Measurements from ENCODE around the gene WNT6. TPM values are rescaled to one million over a fixed set of nuclear protein-coding genes. Genes with fewer than 3 reads are reported as not detected.

Gene WNT6
- total and polyA plus RNA-seq, 2 experiments from 2014 or later, result not detected

- peaks cover 35% of the 10 kb centered on the region for H3K27me3 ChIP-seq (replicated peaks; ENCODE audit: insufficient read depth)
- no peak overlapping the region for H3K27ac ChIP-seq
- 85 to 89% methylated on average over 11 to 12 of the region's 12 CpGs for WGBS, 2 experiments (ENCODE audit: low coverage in 1 of 2, low lambda C conversion rate in 2 of 2, missing lambda C conversion rate in 2 of 2)
- no peaks in the 10 kb centered on the region for H4K20me1 ChIP-seq (ENCODE audit: insufficient read depth)
- H3K9me2 ChIP-seq (ENCODE audit: insufficient read depth), result no peaks in the 10 kb centered on the region
- no peak overlapping the region for H3K9ac ChIP-seq
- H3K4me3 ChIP-seq, result no peak overlapping the region
- H3K4me2 ChIP-seq (ENCODE audit: unreplicated experiment), result no peak overlapping the region
- no peaks in the 10 kb centered on the region for H3F3A ChIP-seq (ENCODE audit: insufficient read depth)
- no peak for TF ChIP-seq EZH2 (IDR thresholded peaks at IDR 0.05; ENCODE audit: insufficient read depth, poor library complexity, severe bottlenecking)
- TF ChIP-seq EZH2phosphoT487 (IDR thresholded peaks at IDR 0.05; ENCODE audit: insufficient read depth, low read depth), result no peak
- no peaks in the 10 kb centered on the region for H3K9me3 ChIP-seq (ENCODE audit: low read depth)
- no peaks in the 10 kb centered on the region for H3K79me2 ChIP-seq (ENCODE audit: insufficient read depth)
- no peaks in the 10 kb centered on the region for H3K4me1 ChIP-seq (ENCODE audit: insufficient read depth)
- no peak for DNase-seq
- no peak overlapping the region for H2AFZ ChIP-seq
- in situ Hi-C loops (cut with MboI), result no loop called here
- H3K36me3 ChIP-seq (ENCODE audit: low read depth), result no peaks in the 10 kb centered on the region
Measured at GRCh38 chr2:218894151-218894879, 34.7 kb downstream of the WNT6 start.

- no peaks in the 10 kb centered on the region for H4K20me1 ChIP-seq (ENCODE audit: insufficient read depth)
- no peak overlapping the region for H3K9ac ChIP-seq
- H3K4me1 ChIP-seq (ENCODE audit: insufficient read depth), result no peaks in the 10 kb centered on the region
- no peaks in the 10 kb centered on the region for H3K36me3 ChIP-seq (ENCODE audit: low read depth)
- no peak for TF ChIP-seq EZH2 (IDR thresholded peaks at IDR 0.05; ENCODE audit: insufficient read depth, poor library complexity, severe bottlenecking)
- TF ChIP-seq EZH2phosphoT487 (IDR thresholded peaks at IDR 0.05; ENCODE audit: insufficient read depth, low read depth), result no peak
- no peak overlapping the region for H3K4me2 ChIP-seq (ENCODE audit: unreplicated experiment)
- no peaks in the 10 kb centered on the region for H3K9me3 ChIP-seq (ENCODE audit: low read depth)
- H3K4me3 ChIP-seq, result no peak overlapping the region
- 80 to 85% methylated on average over 4 of the region's 4 CpGs for WGBS, 2 experiments (ENCODE audit: low coverage in 1 of 2, low lambda C conversion rate in 2 of 2, missing lambda C conversion rate in 2 of 2)
- H3K27me3 ChIP-seq (replicated peaks; ENCODE audit: insufficient read depth), result peaks cover 40% of the 10 kb centered on the region
- no peaks in the 10 kb centered on the region for H3F3A ChIP-seq (ENCODE audit: insufficient read depth)
- H3K27ac ChIP-seq, result no peak overlapping the region
- H2AFZ ChIP-seq, result no peak overlapping the region
- no peaks in the 10 kb centered on the region for H3K79me2 ChIP-seq (ENCODE audit: insufficient read depth)
- in situ Hi-C loops (cut with MboI), result no loop called here
- no peaks in the 10 kb centered on the region for H3K9me2 ChIP-seq (ENCODE audit: insufficient read depth)
- no peak for DNase-seq
Measured at GRCh38 chr2:218894880-218895157, 35.2 kb downstream of the WNT6 start.

GRCh38 chr2:218895326-218895725 is 35.7 kb downstream of the WNT6 start:
- in situ Hi-C loops (cut with MboI), result no loop called here
- H3K36me3 ChIP-seq (ENCODE audit: low read depth), result no peaks in the 10 kb centered on the region
- no peaks in the 10 kb centered on the region for H3K9me3 ChIP-seq (ENCODE audit: low read depth)
- 60 to 90% methylated on average over 3 of the region's 3 CpGs for WGBS, 2 experiments (ENCODE audit: low coverage in 1 of 2, low lambda C conversion rate in 2 of 2, missing lambda C conversion rate in 2 of 2)
- H4K20me1 ChIP-seq (ENCODE audit: insufficient read depth), result no peaks in the 10 kb centered on the region
- no peak for DNase-seq
- H3K4me2 ChIP-seq (ENCODE audit: unreplicated experiment), result no peak overlapping the region
- H3F3A ChIP-seq (ENCODE audit: insufficient read depth), result no peaks in the 10 kb centered on the region
- H2AFZ ChIP-seq, result no peak overlapping the region
- no peaks in the 10 kb centered on the region for H3K4me1 ChIP-seq (ENCODE audit: insufficient read depth)
- H3K79me2 ChIP-seq (ENCODE audit: insufficient read depth), result no peaks in the 10 kb centered on the region
- peaks cover 40% of the 10 kb centered on the region for H3K27me3 ChIP-seq (replicated peaks; ENCODE audit: insufficient read depth)
- no peak overlapping the region for H3K4me3 ChIP-seq
- H3K9me2 ChIP-seq (ENCODE audit: insufficient read depth), result no peaks in the 10 kb centered on the region
- TF ChIP-seq EZH2phosphoT487 (IDR thresholded peaks at IDR 0.05; ENCODE audit: insufficient read depth, low read depth), result no peak
- TF ChIP-seq EZH2 (IDR thresholded peaks at IDR 0.05; ENCODE audit: insufficient read depth, poor library complexity, severe bottlenecking), result no peak
- no peak overlapping the region for H3K9ac ChIP-seq
- no peak overlapping the region for H3K27ac ChIP-seq

DNA sequence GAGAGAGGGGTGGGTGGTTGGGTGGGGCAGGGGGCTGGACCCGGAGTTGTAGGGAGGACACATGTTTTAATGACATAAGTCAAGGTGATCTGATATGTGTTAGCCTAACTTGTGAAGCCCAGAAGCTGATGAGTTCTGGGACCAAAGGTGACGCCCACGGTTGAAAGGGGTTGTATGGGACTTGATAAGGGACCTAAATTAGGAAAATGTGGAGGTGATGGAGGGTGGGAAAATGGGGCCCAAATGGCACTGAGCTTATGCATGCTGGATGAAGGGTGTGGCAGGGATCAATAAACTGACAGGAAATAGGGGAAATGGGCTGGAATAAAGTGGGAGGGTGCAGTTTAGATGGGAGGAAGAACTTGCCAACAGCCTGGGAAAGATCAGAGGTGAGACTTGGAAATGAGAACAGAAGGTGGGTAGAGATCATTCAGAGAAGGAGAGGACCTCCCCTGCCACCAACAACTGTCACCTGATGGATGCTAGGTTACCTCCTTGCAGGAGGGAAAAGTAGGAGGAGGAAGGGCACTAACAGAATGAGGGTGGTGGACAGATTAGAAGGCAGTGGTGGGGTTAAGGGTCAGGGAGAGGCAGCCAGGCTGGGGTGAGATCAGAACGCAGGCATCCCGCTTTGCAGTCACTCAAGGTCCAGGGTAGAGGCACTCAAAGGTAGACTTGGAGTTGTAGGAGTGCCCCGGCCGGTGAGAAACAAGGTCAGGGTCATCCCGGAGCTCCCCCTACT is 36.3 kb downstream of the WNT6 start:
- Histone ChIP-seq H3K9me2 (ENCODE audit: insufficient read depth) (no peaks in the 10 kb centered on the region), H3K36me3 (ENCODE audit: low read depth) (no peaks in the 10 kb centered on the region), H3K4me1 (ENCODE audit: insufficient read depth) (no peaks in the 10 kb centered on the region), H2AFZ (no peak overlapping the region), H3F3A (ENCODE audit: insufficient read depth) (no peaks in the 10 kb centered on the region), H4K20me1 (ENCODE audit: insufficient read depth) (no peaks in the 10 kb centered on the region), H3K27me3 (replicated peaks; ENCODE audit: insufficient read depth) (peaks cover 45% of the 10 kb centered on the region), H3K4me3 (no peak overlapping the region), H3K9me3 (ENCODE audit: low read depth) (no peaks in the 10 kb centered on the region), H3K27ac (no peak overlapping the region), H3K79me2 (ENCODE audit: insufficient read depth) (no peaks in the 10 kb centered on the region), H3K9ac (no peak overlapping the region), H3K4me2 (ENCODE audit: unreplicated experiment) (no peak overlapping the region)
- in situ Hi-C loops (cut with MboI), result no loop called here
- WGBS, 2 experiments (ENCODE audit: low coverage in 1 of 2, low lambda C conversion rate in 2 of 2, missing lambda C conversion rate in 2 of 2), result 50 to 60% methylated on average over 7 to 8 of the region's 8 CpGs
- DNase-seq, result no peak
- TF ChIP-seq EZH2 (IDR thresholded peaks at IDR 0.05; ENCODE audit: insufficient read depth, poor library complexity, severe bottlenecking), result no peak
- no peak for TF ChIP-seq EZH2phosphoT487 (IDR thresholded peaks at IDR 0.05; ENCODE audit: insufficient read depth, low read depth)
